B cell (primary cell): ENCODE results near the gene GPER1. TPM values are rescaled to one million over a fixed set of nuclear protein-coding genes. Genes with fewer than 3 reads are reported as not detected.

ENCODE experiments used
- ATAC-seq: fragments of 200-7000 bp; cut with Tn5 transposase; one replicate; pipeline ENCODE4 v1.10.0; 2021; ENCODE audit warnings: low read depth, mild to moderate bottlenecking, moderate number of reproducible peaks, moderate library complexity
- CTCF ChIA-PET: fragments of 350-600 bp; sonication (Branson Sonifier 250); formaldehyde crosslinking; loops from one replicate; lab custom pipeline; 2021; ENCODE audit warnings: antibody characterized with exemption, inconsistent platforms; lab: Charles Lee
- POLR2A ChIA-PET: fragments of 350-600 bp; sonication (Branson Sonifier 250); formaldehyde crosslinking; loops from one replicate; lab custom pipeline; 2021; ENCODE audit warnings: antibody characterized with exemption; lab: Charles Lee
- DNase-seq: peaks from one replicate; pipeline ENCODE4 v3.0.0; 2013
- H2AFZ ChIP-seq: 2 replicates; pipeline ENCODE4 v1.6.1; 2012; ENCODE audit warnings: mild to moderate bottlenecking, low read depth, low read length; ENCODE audit not compliant: insufficient read depth, poor library complexity, severe bottlenecking
- H3K27ac ChIP-seq, 2 donors: 1 replicate in 1 of 2; 2 replicates in 1 of 2; pipeline ENCODE4 v1.5.1; 2012 to 2013; ENCODE audit warnings: low read length in 2 of 2, mild to moderate bottlenecking in 2 of 2, moderate library complexity in 1 of 2
- H3K27me3 ChIP-seq, 4 experiments: fragments of 200-600 bp in 1 of 4; sonication (generic) in 1 of 4; replicated peaks in 1 of 4; 1 replicate in 2 of 4; 2 replicates in 2 of 4; pipeline versions ENCODE4 v1.6.1 to v1.7.0; 2013 to 2016; ENCODE audit warnings: low read length in 3 of 4, mild to moderate bottlenecking in 2 of 4, mixed read lengths in 1 of 4, moderate library complexity in 1 of 4; ENCODE audit not compliant: insufficient read depth in 4 of 4, control insufficient read depth in 3 of 4; ENCODE audit errors: control extremely low read depth in 1 of 4
- H3K36me3 ChIP-seq, 2 experiments: replicated peaks in 1 of 2; 1 replicate in 1 of 2; 2 replicates in 1 of 2; pipeline versions ENCODE4 v1.6.1 to v1.7.1; 2013; ENCODE audit warnings: low read length in 1 of 2; ENCODE audit not compliant: insufficient read depth in 2 of 2, control insufficient read depth in 1 of 2; ENCODE audit errors: control extremely low read depth in 1 of 2, extremely low read depth in 1 of 2
- H3K4me1 ChIP-seq, 2 donors: fragments of 200-600 bp in 1 of 2; sonication (generic) in 1 of 2; 1 replicate in 1 of 2; 2 replicates in 1 of 2; pipeline versions ENCODE4 v1.5.1 to v1.6.1; 2013 to 2017; ENCODE audit warnings: low read length in 2 of 2; ENCODE audit not compliant: control insufficient read depth in 2 of 2, insufficient read depth in 2 of 2
- H3K4me2 ChIP-seq: replicated peaks from 2 replicates; pipeline ENCODE3; 2012; ENCODE audit warnings: mild to moderate bottlenecking, low read depth, low read length; ENCODE audit not compliant: poor library complexity, severe bottlenecking
- H3K4me3 ChIP-seq, 5 experiments: fragments of 200-600 bp in 1 of 5; sonication (generic) in 1 of 5; 1 replicate in 3 of 5; 2 replicates in 2 of 5; pipeline versions ENCODE4 v1.5.1 to v1.7.0; 2011 to 2016; ENCODE audit warnings: low read length in 4 of 5, mild to moderate bottlenecking in 4 of 5, low read depth in 2 of 5, control low read depth in 1 of 5, moderate library complexity in 1 of 5; ENCODE audit not compliant: insufficient read depth in 1 of 5; ENCODE audit errors: control extremely low read depth in 1 of 5, extremely low read depth in 1 of 5
- H3K79me2 ChIP-seq: fragments of 200-600 bp; sonication (generic); one replicate; pipeline ENCODE4 v1.6.0; 2016; ENCODE audit warnings: low read length; ENCODE audit not compliant: control insufficient read depth, insufficient read depth
- H3K9ac ChIP-seq: fragments of 200-600 bp; sonication (generic); 2 replicates; pipeline ENCODE4 v1.6.1; 2017; ENCODE audit warnings: mild to moderate bottlenecking, low read length, moderate library complexity
- H3K9me3 ChIP-seq, 3 donors: one replicate each; pipeline versions ENCODE4 v1.6.1 to v1.7.1; 2013; ENCODE audit warnings: low read length in 2 of 3; ENCODE audit not compliant: control insufficient read depth in 2 of 3, insufficient read depth in 1 of 3; ENCODE audit errors: control extremely low read depth in 1 of 3
- H4K20me1 ChIP-seq: 2 replicates; pipeline ENCODE4 v1.6.0; 2012; ENCODE audit warnings: mild to moderate bottlenecking, low read length; ENCODE audit not compliant: insufficient read depth, control insufficient read depth, poor library complexity, severe bottlenecking
- H3K27ac Mint-ChIP-seq: one replicate; pipeline ENCODE4 v1.8.0; 2021; ENCODE audit warnings: mixed read lengths
- H3K27me3 Mint-ChIP-seq: one replicate; pipeline ENCODE4 v1.8.0; 2021; ENCODE audit warnings: mixed read lengths
- H3K4me1 Mint-ChIP-seq: one replicate; pipeline ENCODE4 v1.8.0; 2021; ENCODE audit warnings: mixed read lengths
- H3K4me3 Mint-ChIP-seq: one replicate; pipeline ENCODE4 v1.8.0; 2021; ENCODE audit warnings: mixed read lengths
- H3K9me3 Mint-ChIP-seq: one replicate; pipeline ENCODE4 v1.8.0; 2022; ENCODE audit warnings: mixed read lengths; ENCODE audit not compliant: insufficient read depth
- CTCF ChIP-seq: fragments of 200-600 bp; IDR thresholded peaks from one replicate; pipeline ENCODE4 v1.8.0; 2022; ENCODE audit warnings: antibody characterized with exemption, mild to moderate bottlenecking
- EZH2 ChIP-seq: IDR thresholded peaks from 2 replicates; pipeline ENCODE4 v1.6.1; 2012; ENCODE audit warnings: borderline replicate concordance, low read depth, mild to moderate bottlenecking, moderate library complexity, low read length; ENCODE audit not compliant: insufficient read depth, poor library complexity, severe bottlenecking
- WGBS: methylation state at CpG from one replicate; pipeline ENCODE4 v1.1.5; 2013; ENCODE audit warnings: missing lambda C conversion rate; ENCODE audit not compliant: insufficient coverage; 5-methylcytosine and 5-hydroxymethylcytosine counted together
- intact Hi-C: fragments of 100-400 bp; cut with micrococcal nuclease; formaldehyde crosslinking; loops from one replicate; pipeline ENCODE4 v1.10.0; 2022
- polyA plus RNA-seq: library from polyadenylated mRNA; depleted of rRNA; stranded (reverse); fragments of >200 nt; gene quantifications from 2 replicates; pipeline ENCODE4 v1.2.3, GENCODE V29; 2012
- total RNA-seq, 2 donors: library from RNA; stranded (reverse); fragments of 120-200 nt in 1 of 2; gene quantifications; 1 replicate in 1 of 2; 2 replicates in 1 of 2; pipeline versions ENCODE4 v1.2.3 to v1.2.4, GENCODE V29; 2013 to 2022

Gene GPER1
- total and polyA plus RNA-seq, 2 donors (not counting 1 experiment from before 2014, with no cell fraction given), result 3.2 to 21.3 TPM

- DNase-seq, result no peak
- ATAC-seq, result no peak
- no peak overlapping the region for H3K27ac Mint-ChIP-seq
- Histone ChIP-seq H3K4me1 (peaks cover 24 to 36% of the 10 kb centered on the region in 2 donors), H4K20me1 (peaks cover 31% of the 10 kb centered on the region), H3K27me3 (peaks cover 0 to 27% (median 11%) of the 10 kb centered on the region in 4 experiments), H3K4me2 (peak overlapping the region; percentile 87), H3K9me3 (peaks cover 0 to 12% (median 0%) of the 10 kb centered on the region in 3 donors), H3K79me2 (no peaks in the 10 kb centered on the region), H3K9ac (no peak overlapping the region), H3K4me3 (no peak overlapping the region), H2AFZ (no peak overlapping the region), H3K27ac (no peak overlapping the region), H3K36me3 (no peaks in the 10 kb centered on the region)
- no peak overlapping the region for H3K4me3 Mint-ChIP-seq
- peaks cover 37% of the 10 kb centered on the region for H3K4me1 Mint-ChIP-seq
- ChIA-PET CTCF (interaction anchor here (0.8 to 16.5 kb wide), 31 partner anchors 10 to 369 kb away, joined by 3 to 496 read pairs (median 6); partner anchors contain the start of genes COX19 and GPR146), POLR2A (interaction anchor here (0.9 to 4.4 kb wide), 6 partner anchors 18 to 73 kb away, joined by 3 to 47 read pairs (median 6); no protein-coding TSS in a partner anchor)
- intact Hi-C loops, result loop anchor here (5.0 to 10.0 kb wide), 3 partner anchors 76 to 151 kb away; no protein-coding TSS in a partner anchor
- H3K9me3 Mint-ChIP-seq, result no peaks in the 10 kb centered on the region
- TF ChIP-seq CTCF (no peak), EZH2 (no peak)
- peaks cover 18% of the 10 kb centered on the region for H3K27me3 Mint-ChIP-seq
- 85% methylated on average over 15 of the region's 21 CpGs for WGBS
These were observed 21.7 kb upstream of the GPER1 start for GRCh38 chr7:1066242-1066588.

- no peak for TF ChIP-seq CTCF
- TF ChIP-seq EZH2, result no peak
- CTCF ChIA-PET, result interaction anchor here (1.1 to 16.5 kb wide), 3 partner anchors 72 to 108 kb away, joined by 3 to 496 read pairs (median 4); no protein-coding TSS in a partner anchor
- DNase-seq (no peak), ATAC-seq (no peak)
- H3K36me3 ChIP-seq, result no peaks in the 10 kb centered on the region
- H3K4me1 ChIP-seq, result peaks cover 6 to 18% of the 10 kb centered on the region in 2 donors
- no peak overlapping the region for H3K4me3 ChIP-seq
- Mint-ChIP-seq H3K4me3 (no peak overlapping the region), H3K27me3 (peaks cover 10% of the 10 kb centered on the region), H3K27ac (no peak overlapping the region), H3K4me1 (peaks cover 19% of the 10 kb centered on the region), H3K9me3 (no peaks in the 10 kb centered on the region)
- POLR2A ChIA-PET, result no interaction called here
- 90% methylated on average over 14 of the region's 14 CpGs for WGBS
- H4K20me1 ChIP-seq, result peaks cover 23% of the 10 kb centered on the region
- H3K9me3 ChIP-seq, result peaks cover 0 to 13% (median 0%) of the 10 kb centered on the region in 3 donors
- H3K79me2 ChIP-seq, result no peaks in the 10 kb centered on the region
- H3K27ac ChIP-seq, result no peak overlapping the region
- no peak overlapping the region for H3K9ac ChIP-seq
- no peak overlapping the region for H2AFZ ChIP-seq
- intact Hi-C loops, result loop anchor here (5.0 to 10.0 kb wide), 3 partner anchors 74 to 153 kb away; no protein-coding TSS in a partner anchor
- no peak overlapping the region for H3K4me2 ChIP-seq
- peaks cover 0 to 22% (median 9%) of the 10 kb centered on the region in 4 experiments for H3K27me3 ChIP-seq
These were observed 19.9 kb upstream of the GPER1 start for GRCh38 chr7:1068013-1068412.
